Stimulated activated naive CD4-positive, alpha-beta T cell (primary cell): ENCODE data around the gene MYH8.

Source experiments
- DNase-seq, 6 experiments: peaks; one replicate each; lab custom pipeline; 2025; lab: John Stamatoyannopoulos, UW

The MYH8 gene

GRCh38 chr17:10421900-10422542 is at the start of gene MYH8:
Gene MYH8, minus strand, starts transcription at chr17:10421950. Its CDS starts 1,723 bp downstream, at chr17:10420227.
- DNase-seq = no peak

- DNase-seq = no peak
Observed at GRCh38 chr17:10469459-10469858, 47.7 kb upstream of the MYH8 start, which contains the start of gene MYH4. Gene MYH4, minus strand, starts transcription at chr17:10469559. Its CDS starts 2,814 bp downstream, at chr17:10466745.

GRCh38 chr17:10463402-10463801 is 41.7 kb upstream of the MYH8 start:
- DNase-seq = no peak

- DNase-seq = no peak
Observed at GRCh38 chr17:10460062-10460461, 38.3 kb upstream of the MYH8 start.

- no peak for DNase-seq
Observed at GRCh38 chr17:10458701-10459100, 37.0 kb upstream of the MYH8 start.

- no peak for DNase-seq
Observed at GRCh38 chr17:10457952-10458351, 36.2 kb upstream of the MYH8 start.

GRCh38 chr17:10447026-10447931 is 25.5 kb upstream of the MYH8 start:
- DNase-seq = no peak

GRCh38 chr17:10439816-10440215 is 18.1 kb upstream of the MYH8 start:
- no peak for DNase-seq

GRCh38 chr17:10435096-10435495 is 13.3 kb upstream of the MYH8 start:
- DNase-seq = no peak

- no peak for DNase-seq
Observed at GRCh38 chr17:10429421-10430045, 7.8 kb upstream of the MYH8 start.

- no peak for DNase-seq
Observed at GRCh38 chr17:10428781-10429180, 7.0 kb upstream of the MYH8 start.

- no peak for DNase-seq
Observed at GRCh38 chr17:10421211-10421610, 539 bp downstream of the MYH8 start.

GRCh38 chr17:10420811-10421210 is 939 bp downstream of the MYH8 start:
- no peak for DNase-seq

GRCh38 chr17:10417431-10417830 is 4.3 kb downstream of the MYH8 start:
- no peak for DNase-seq

GRCh38 chr17:10415161-10415560 is 6.6 kb downstream of the MYH8 start:
- no peak for DNase-seq

GRCh38 chr17:10403589-10403988 is 18.2 kb downstream of the MYH8 start:
- no peak for DNase-seq

- DNase-seq = no peak
Observed at GRCh38 chr17:10398352-10398751, 23.4 kb downstream of the MYH8 start.

GRCh38 chr17:10396524-10397163 is 25.1 kb downstream of the MYH8 start:
- no peak for DNase-seq

GRCh38 chr17:10394201-10394887 is 27.4 kb downstream of the MYH8 start:
- no peak for DNase-seq

- no peak for DNase-seq
Observed at GRCh38 chr17:10392880-10393279, 28.9 kb downstream of the MYH8 start.

- no peak for DNase-seq
Observed at GRCh38 chr17:10385871-10386270, 35.9 kb downstream of the MYH8 start.

- no peak for DNase-seq
Observed at GRCh38 chr17:10384175-10384574, 37.6 kb downstream of the MYH8 start.
